GM15510 (cell line): ENCODE results near the gene IL1RAP.

Experiments
- POLR2A ChIP-seq: IDR thresholded peaks from 3 replicates; pipeline ENCODE4 v1.6.1; 2011; ENCODE audit warnings: borderline replicate concordance; ENCODE audit not compliant: insufficient read length; ENCODE audit errors: extremely low read depth

Gene IL1RAP

DNA sequence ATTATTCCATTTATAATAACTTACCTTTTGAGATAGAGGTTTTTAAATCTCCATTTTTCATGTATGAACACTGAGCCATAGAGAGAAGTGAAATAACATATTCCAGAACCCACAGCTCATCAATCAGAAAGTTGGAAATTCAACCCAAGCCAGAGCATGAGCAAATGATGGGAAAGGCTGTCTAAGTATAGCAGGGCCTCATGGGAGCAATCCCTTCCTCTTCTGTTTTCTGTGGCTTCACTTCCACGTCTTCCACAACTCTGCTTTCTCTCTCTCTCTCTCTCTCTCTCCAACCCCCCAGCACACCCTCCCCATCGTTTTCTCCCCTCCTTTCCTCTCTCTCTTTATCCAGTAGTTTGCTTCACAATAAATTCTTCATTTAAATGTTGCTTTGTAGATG is 14.8 kb upstream of the IL1RAP start:
- no peak for TF ChIP-seq POLR2A

DNA sequence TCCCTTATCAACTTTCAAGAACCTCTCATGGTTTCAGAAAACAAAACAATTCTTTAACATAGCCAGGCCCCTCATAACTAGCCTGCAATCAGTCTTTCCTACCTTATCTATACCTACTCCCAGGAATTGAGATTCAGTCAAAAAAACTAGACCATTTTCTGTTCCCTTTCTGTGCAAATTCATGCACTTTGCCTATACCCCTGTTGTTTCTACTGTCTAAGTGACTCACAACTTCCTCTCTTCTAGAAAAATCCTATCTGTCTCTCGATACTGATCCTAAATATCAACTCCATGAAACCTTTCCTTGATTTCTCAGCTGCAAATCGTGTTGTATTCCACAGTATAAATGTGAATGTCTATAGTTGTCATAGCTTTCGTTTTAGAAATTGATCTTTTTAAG is 10.9 kb upstream of the IL1RAP start:
- TF ChIP-seq POLR2A = no peak

DNA sequence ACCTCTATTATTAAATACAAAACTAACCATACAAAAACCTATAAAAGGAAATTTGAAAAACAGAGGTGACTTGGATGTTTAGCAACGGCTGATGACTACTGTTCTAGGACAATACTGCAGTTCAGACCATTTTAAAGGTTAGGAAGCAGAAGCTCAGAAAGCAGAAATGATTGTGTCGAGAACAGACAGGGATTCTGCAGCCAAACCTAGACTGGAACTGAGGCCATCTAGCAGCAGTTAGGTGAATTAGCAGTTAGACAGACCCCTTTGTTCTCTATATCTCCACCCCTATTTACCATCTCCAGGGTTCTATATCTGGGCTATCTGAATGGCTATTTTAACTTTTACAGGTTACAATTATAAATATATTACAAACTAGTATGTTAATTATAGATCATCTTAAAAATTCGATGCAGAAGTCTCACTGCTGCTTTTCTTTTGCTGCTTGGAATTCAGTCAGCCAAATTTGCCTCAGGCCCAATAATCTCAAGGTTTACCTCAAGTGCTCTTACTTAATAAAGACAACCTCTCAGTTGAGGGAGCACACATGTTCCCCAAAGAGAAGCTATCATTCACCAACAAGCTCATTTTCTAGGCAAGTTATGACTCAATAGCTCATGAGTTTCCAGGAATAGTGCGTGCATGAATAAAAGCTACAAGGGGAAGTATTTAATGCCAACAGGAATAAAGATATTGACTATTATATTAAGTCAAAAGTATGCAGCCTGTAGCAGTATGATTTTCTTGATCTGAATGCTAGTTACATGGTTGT is 9.3 kb upstream of the IL1RAP start:
- no peak for TF ChIP-seq POLR2A

DNA sequence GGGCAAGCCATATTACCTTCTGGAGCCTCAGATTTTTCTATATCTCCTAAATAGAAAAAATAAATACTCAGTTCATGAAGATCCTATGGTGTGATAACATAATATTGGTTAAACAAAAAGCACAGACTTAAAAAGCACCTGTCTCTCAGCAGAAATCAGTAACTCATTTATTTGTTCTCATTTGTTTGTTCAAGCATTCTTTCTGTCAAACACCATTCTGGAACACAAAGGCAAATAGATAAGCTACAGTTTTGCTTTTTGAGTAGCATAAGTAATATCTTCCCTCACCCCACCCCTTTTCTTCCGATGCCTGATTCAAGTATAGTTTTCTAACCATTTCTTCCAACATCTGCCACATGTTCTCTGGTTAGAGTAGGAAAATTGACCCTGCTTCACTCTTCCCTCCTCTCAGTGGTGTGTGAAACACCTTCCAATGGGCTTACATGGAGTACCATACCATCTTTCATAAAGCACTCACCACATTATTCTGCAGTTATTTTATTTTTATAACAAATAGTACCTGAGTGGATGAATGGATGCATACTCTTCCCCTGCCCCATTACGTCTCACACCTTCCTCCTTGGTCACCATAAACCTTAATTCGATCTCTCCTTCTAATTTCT is 8.4 kb upstream of the IL1RAP start:
- no peak for TF ChIP-seq POLR2A

DNA sequence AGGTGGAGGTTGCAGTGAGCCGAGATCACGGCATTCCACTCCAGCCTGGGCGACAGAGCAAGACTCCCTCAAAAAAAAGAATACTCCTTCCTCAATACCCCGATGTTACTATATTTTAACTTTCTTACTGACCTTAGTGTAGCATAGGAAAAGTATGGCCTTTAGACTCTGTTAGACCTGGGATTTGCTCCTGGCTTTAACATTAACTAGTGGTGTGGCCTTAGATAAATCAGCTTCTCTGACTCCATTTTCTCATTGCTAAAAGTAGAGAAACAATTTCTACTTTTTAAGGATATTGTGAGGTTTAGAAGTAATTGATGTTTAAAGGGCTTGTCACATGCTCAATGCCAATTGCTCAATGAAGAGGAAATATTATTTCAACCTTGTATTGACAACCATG is 7.6 kb upstream of the IL1RAP start:
- no peak for TF ChIP-seq POLR2A

DNA sequence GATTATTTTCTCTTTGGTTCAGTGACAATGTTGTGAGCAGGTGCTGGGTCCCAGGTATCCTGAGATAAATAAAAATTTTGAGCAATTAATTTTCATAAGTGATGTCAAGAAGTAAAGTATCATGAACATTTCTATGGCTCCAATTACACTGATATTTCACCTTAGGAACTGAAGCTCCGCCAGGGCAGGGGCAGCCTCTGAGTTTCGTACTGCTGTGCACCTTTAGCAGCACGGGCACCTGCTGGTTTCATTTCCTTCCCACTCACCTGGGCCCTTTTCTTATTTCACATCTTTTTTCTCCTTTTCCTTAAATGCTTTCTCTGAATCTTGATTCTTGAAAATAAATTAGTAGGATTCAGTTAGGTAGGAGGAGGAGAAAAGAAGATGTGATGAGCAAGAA is 1.2 kb upstream of the IL1RAP start:
- no peak for TF ChIP-seq POLR2A

DNA sequence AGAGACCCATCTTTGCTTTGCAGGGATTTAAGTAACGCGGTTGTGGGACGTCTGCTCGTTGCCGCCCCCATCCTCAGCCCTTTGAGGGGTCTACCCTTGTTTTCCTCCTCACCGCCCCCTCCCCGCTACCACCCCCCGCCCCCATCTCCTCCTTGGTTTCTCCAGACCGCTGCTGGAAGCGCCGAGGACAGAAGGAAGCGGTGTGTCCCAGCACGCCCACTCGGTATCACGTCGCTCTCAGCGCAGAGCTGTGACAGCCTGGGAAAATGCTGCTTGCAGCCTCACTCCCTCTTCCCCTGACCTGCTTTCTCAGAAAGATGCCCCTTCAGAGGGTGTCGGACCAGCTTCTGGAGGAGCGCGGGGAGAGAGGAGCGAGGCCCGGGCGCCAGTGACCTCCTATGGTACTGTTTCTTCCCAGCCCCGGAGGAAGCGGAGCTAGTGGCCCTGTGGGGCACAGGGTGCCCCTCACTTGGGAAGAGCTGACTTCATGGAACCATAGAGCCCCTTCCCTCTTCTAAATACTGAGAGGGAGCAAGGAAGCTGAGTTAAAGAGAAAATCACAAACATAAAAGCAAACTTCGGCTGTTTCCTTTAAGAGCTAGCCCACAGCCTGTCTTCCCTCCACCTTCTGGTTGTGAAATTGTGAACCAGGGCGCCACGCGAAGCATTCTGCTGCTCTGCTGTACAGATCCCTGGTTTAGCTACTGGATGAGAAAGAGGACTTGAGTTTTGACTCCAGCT is 698 bp downstream of the IL1RAP start:
- TF ChIP-seq POLR2A = no peak

DNA sequence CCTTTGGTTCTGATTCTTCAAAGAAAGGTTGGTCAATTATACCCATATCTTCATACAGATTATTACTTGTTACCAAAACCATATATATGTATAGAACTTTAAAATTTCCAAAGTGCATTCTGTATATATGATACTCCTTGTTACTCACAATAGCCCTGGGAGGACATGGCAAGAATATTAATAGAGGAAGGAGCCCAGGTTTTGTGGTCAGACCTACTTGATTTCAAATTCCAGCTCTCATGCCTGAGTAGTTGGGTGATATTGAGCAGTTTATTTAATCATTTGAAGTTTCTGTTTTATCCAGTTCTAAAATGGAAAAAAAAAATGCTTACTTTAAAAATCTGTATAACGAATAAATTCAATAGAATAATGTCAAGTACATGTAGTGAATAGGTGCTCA is 2.5 kb downstream of the IL1RAP start:
- no peak for TF ChIP-seq POLR2A

DNA sequence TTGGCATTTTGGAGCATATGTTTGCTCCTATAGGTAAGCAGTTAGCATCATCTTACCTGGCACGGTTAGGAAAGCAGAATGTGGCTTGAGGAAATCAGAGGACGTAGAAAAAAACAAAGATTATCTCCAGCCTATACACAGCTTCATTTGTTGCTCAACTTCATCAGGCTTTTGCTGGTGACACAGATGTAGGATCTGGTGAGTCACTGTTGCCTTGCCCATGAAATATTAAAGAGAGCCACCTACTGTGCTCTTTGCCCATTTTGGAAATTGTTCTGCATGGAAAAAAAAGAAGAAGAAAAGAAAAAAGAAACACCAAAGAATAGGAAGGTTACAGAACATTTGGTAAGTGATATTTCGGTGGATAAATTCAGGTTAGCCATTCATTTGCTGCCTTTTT is 3.8 kb downstream of the IL1RAP start:
- no peak for TF ChIP-seq POLR2A

DNA sequence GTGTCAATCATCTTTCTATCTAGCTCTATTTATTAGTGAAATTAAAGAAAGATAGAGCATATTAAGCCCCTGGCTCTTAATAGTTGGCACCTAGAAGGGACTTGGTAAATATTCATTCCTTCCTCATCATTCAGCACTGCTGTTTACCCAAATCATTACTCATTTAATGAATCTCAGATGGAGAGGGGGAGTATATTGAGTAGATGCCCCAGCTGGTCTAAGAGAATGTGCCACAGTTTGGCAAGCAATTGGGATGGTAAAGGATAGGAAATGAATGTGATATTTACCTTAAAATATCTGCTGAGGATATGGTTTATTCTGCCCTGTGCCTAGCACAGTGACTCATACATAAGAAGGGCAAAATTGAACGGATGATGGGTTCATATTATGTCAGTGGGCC is 6.0 kb downstream of the IL1RAP start:
- no peak for TF ChIP-seq POLR2A

DNA sequence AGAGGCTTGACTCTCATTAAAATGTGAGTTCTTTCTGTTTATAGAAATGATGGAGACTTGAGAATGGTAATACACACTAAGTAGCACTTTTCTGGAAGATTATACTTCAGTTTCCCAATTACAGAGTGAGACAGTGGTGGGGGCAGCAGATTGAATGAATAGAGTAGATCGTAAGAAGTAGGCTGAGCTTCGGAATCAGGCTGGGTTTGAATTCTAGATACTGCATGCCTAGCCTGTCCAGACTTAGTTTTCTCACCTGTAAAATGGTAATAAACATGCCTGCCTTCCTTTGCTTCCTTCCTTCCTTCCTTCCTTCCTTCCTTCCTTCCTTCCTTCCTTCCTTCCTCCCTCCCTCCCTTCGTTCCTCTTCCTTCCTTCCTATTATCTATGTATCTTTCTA is 8.1 kb downstream of the IL1RAP start:
- TF ChIP-seq POLR2A = no peak

DNA sequence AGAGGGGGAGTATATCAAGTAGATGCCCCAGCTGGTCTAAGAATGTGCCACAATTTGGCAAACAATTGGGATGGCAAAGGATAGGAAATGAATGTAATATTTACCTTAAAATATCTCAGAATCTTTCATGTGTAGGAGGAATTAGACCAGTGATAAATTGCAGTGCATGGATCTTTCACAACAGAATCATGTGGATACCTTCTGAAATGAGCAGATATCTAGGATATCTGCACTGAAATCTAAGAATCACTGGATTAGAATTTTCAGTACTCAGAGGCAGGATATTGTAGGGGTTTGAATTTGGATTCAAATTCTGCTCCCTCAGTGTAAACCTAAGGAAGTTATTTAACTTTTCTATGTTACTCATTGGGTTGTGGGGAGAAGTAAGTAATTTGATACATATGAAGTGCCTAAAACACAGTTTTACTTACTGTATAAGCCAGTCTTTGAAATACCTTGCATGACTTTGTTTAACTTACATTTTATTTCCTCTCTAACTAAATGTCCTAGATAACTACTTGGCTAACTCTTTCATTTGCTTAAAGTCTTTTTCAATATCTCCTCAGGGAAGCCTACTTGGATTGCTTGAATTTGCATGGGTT is 8.8 kb downstream of the IL1RAP start:
- TF ChIP-seq POLR2A = no peak

DNA sequence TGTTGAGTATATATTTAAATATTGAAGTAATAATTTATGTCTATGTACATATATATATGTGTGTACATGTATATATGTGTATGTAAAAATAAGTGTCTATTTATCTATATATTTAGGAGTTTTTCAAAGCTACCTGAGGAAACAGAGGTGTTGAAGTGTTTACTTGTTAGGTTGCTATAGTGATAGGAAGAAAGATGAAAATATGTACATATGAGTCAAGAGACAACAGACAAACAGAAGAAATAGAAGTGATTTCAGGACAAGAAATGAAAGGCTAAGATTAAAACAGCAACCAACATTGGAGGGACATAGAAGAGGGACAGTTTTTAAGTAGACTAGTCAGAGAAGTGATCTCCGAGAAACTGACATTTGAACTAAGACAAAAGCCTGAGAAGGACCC is 11.1 kb downstream of the IL1RAP start:
- no peak for TF ChIP-seq POLR2A

DNA sequence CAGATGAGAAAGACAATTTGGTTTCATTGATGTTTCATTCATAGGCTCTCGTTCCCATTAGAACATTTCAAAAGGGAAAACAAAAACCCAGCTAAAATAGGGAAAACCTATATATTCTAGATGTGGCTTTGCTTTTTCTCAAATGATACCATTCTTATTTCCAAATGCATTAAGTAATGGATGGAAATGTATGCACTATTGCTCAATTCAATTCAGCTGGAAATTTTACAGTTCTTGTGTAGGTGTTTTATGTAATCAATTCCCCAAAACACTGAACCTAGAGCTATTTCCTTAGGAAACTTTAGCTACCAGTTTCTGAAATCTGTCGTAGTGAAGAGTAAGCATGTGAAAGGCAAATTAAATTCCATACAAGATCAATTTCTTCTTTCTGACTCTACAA is 11.7 kb downstream of the IL1RAP start:
- no peak for TF ChIP-seq POLR2A

DNA sequence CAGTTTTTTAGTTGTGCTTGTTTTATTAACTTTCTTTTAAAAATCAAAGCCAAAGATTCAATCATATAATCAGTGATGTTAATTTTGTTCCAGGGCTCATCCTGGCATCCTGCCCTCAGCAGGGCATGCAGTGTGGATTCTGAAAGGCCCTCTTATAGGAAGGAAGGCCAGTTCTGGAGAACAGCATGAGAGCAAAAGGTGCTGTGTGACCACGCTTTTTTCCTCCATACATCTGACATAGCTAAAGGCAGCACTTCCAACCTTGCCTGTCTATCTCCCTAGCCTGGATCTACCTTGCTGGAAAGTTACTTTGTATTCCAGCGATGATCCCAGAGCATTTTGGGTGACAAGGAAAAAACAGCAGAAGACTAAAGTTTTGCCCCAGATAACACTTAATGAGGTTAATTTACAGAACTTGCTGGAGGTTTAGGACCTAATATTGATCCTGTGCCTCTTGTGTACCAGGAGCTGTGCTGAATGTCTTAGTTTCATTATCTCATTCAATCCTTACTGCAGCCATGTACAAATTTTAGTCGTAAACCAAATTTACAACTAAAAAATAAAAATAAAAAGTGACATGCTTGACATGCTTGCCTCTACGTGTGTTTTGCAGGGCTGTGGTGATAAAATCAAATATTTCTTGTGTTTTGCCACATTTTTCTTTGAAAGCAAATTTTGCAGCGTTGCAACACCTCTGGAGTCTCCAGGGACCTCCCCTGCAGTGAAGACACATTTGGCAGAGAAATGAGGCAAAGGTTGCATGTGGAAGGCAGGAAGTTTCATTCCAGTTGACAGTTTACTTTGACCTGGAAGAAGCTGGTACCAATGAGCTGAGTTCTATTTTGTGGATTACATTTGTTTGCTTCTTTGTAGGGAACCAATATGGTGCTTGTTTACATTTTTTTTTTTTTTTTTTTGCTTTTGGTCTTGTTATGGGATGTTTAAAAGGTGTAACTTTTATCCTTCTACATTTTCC is 13.2 kb downstream of the IL1RAP start:
- TF ChIP-seq POLR2A = no peak

DNA sequence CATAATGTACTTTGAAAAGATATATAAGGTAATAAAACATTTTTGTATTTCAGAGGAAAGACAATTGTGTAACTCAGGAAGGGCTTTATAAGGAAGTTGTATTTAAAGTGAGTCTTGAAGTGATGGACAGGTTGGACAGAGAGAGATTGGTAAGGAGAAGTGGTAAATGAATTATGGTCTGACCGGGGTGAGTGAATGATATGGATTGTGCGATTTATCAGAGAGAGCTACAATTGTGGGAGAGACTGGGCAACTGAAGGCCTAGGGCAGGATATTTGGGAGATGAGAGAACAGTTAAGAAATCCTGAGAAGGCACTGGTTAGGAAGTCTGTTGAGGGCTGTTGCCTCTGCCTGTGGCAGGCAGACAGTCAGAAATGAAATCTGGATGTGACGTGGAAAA is 14.8 kb downstream of the IL1RAP start:
- TF ChIP-seq POLR2A = no peak
